ENCODE data around the gene KISS1.

- TF ChIP-seq CTCF (conservative IDR thresholded peaks at IDR 0.05; ENCODE audit: low read depth, low read length) (peak; percentile 86), RAD21 (IDR thresholded peaks at IDR 0.05; ENCODE audit: low read length) (peak; percentile 86), FOS (IDR thresholded peaks at IDR 0.05; ENCODE audit: low read depth, low read length) (no peak), POLR2A (IDR thresholded peaks at IDR 0.05; ENCODE audit: low read depth, low read length) (0 out of 2 replicates have a peak, but pooled peaks have one; percentile 28), MXI1 (IDR thresholded peaks at IDR 0.05; ENCODE audit: borderline replicate concordance, low read depth, low read length) (no peak), RFX5 (IDR thresholded peaks at IDR 0.05; ENCODE audit: low read depth, low read length) (no peak), BHLHE40 (IDR thresholded peaks at IDR 0.05; ENCODE audit: low read depth, low read length) (no peak), SMC3 (IDR thresholded peaks at IDR 0.05; ENCODE audit: low read depth, low read length) (peak; percentile 92), ELK1 (IDR thresholded peaks at IDR 0.05; ENCODE audit: borderline replicate concordance, low read depth, low read length) (no peak), MAFK (IDR thresholded peaks at IDR 0.05; ENCODE audit: low read depth, low read length) (no peak), CHD1 (IDR thresholded peaks at IDR 0.05; ENCODE audit: low read depth, low read length) (no peak), CEBPB (IDR thresholded peaks at IDR 0.05; ENCODE audit: low read depth, low read length) (peak; percentile 73)
Observed at GRCh38 chr1:204213668-204214662, 17.7 kb upstream of the KISS1 start, which contains the start of gene GOLT1A.

All from IMR-90 (cell line).